AG04450 (cell line): ENCODE measurements around the gene WNT6. TPM values are rescaled to one million over a fixed set of nuclear protein-coding genes. Genes with fewer than 3 reads are reported as not detected.

Experiments used
- CTCF ChIA-PET: fragments of 300-600, 350-600 bp; formaldehyde crosslinking; extraction: SDS; loops from one replicate; lab custom pipeline; 2022; ENCODE audit warnings: antibody characterized with exemption, inconsistent platforms; lab: Charles Lee
- POLR2A ChIA-PET: fragments of 350-600 bp; formaldehyde crosslinking; extraction: SDS; loops from one replicate; lab custom pipeline; 2021; ENCODE audit warnings: antibody characterized with exemption, inconsistent platforms; lab: Yijun Ruan, JAX
- DNase-seq: peaks from one replicate; pipeline ENCODE4 v3.0.0-alpha.2; 2011; ENCODE audit warnings: low read depth, low spot score
- H3K27ac ChIP-seq: one replicate; pipeline ENCODE4 v1.5.1; 2012; ENCODE audit warnings: low read depth, low read length, control low read depth
- H3K27me3 ChIP-seq: one replicate; pipeline ENCODE4 v1.6.0; 2012; ENCODE audit warnings: low read length; ENCODE audit not compliant: control insufficient read depth, insufficient read depth
- H3K4me3 ChIP-seq: 2 replicates; pipeline ENCODE4 v1.5.1; 2011; ENCODE audit warnings: mild to moderate bottlenecking, low read depth, low read length, control low read depth
- H3K9me3 ChIP-seq: 2 replicates; pipeline ENCODE4 v1.5.1; 2012; ENCODE audit warnings: low read length; ENCODE audit not compliant: control insufficient read depth, insufficient read depth
- polyA plus RNA-seq: library from polyadenylated mRNA; depleted of rRNA; stranded (reverse); fragments of >200 nt; gene quantifications from 2 replicates; pipeline ENCODE4 v1.2.3, GENCODE V29; 2011
- TF ChIP-seq, protein P1 (sequence below): IDR thresholded peaks from 2 replicates; pipeline ENCODE4 v1.5.1; 2011; ENCODE audit warnings: low read depth, low read length, control low read depth, inconsistent platforms

The WNT6 gene
- polyA plus RNA-seq, 1 experiment, result not detected

DNA sequence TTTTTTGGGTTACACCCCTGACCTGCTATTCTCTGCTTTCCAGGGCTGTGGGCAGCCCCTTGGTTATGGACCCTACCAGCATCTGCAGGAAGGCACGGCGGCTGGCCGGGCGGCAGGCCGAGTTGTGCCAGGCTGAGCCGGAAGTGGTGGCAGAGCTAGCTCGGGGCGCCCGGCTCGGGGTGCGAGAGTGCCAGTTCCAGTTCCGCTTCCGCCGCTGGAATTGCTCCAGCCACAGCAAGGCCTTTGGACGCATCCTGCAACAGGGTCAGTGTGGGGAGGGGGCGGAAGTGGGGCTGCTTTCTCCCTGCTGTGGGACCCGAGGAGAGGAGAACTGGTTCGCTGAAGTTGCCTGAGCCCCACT is 11.4 kb downstream of the WNT6 start:
- peaks cover 86% of the 10 kb centered on the region for H3K27me3 ChIP-seq
- CTCF ChIA-PET, result no interaction called here

DNA sequence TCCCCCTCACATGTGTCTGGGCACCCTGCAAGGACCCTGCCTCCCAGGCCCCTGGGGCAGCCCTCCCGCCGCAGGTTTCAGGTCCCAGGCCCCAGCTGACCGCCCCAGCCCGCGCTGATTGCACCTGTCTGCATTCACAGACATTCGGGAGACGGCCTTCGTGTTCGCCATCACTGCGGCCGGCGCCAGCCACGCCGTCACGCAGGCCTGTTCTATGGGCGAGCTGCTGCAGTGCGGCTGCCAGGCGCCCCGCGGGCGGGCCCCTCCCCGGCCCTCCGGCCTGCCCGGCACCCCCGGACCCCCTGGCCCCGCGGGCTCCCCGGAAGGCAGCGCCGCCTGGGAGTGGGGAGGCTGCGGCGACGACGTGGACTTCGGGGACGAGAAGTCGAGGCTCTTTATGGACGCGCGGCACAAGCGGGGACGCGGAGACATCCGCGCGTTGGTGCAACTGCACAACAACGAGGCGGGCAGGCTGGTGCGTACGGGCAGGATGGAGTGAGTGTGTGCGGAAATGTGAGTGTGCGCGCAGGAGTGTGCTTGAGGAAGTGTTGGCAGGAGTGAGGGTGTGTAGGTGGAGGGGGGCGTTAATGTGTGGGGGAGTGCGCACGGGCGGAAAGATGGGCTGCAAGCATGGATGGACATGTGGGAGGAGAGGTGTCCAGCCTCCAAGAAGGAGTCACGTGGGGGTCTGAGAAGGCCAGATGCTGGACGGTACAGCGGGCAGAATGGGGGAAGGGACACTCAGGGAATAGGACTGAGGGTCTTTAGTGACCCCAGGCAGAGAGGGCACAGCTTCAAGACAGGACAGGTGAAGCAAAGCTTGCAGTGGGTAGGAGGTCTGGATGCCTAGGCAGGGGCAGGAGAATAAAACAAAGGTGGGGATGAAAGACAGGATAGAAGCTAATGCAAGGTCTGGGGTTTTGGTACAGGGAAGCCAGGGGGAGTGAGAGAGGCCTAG is 12.0 kb downstream of the WNT6 start:
- Histone ChIP-seq H3K27ac (no peak overlapping the region), H3K4me3 (no peak overlapping the region), H3K9me3 (peaks cover 3% of the 10 kb centered on the region; the same call in 1 of the 2 replicates), H3K27me3 (peaks cover 85% of the 10 kb centered on the region)
- TF ChIP-seq, protein P1, sequence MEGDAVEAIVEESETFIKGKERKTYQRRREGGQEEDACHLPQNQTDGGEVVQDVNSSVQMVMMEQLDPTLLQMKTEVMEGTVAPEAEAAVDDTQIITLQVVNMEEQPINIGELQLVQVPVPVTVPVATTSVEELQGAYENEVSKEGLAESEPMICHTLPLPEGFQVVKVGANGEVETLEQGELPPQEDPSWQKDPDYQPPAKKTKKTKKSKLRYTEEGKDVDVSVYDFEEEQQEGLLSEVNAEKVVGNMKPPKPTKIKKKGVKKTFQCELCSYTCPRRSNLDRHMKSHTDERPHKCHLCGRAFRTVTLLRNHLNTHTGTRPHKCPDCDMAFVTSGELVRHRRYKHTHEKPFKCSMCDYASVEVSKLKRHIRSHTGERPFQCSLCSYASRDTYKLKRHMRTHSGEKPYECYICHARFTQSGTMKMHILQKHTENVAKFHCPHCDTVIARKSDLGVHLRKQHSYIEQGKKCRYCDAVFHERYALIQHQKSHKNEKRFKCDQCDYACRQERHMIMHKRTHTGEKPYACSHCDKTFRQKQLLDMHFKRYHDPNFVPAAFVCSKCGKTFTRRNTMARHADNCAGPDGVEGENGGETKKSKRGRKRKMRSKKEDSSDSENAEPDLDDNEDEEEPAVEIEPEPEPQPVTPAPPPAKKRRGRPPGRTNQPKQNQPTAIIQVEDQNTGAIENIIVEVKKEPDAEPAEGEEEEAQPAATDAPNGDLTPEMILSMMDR, result no peak
- ChIA-PET POLR2A (no interaction called here), CTCF (no interaction called here)
- no peak for DNase-seq

More for the DNA sequence above, 11.4 kb downstream of the WNT6 start:
- Histone ChIP-seq H3K4me3 (no peak overlapping the region), H3K27ac (no peak overlapping the region), H3K9me3 (peaks cover 3% of the 10 kb centered on the region; the same call in 1 of the 2 replicates)
- POLR2A ChIA-PET, result no interaction called here
- DNase-seq, result no peak
- TF ChIP-seq, protein P1, result no peak

DNA sequence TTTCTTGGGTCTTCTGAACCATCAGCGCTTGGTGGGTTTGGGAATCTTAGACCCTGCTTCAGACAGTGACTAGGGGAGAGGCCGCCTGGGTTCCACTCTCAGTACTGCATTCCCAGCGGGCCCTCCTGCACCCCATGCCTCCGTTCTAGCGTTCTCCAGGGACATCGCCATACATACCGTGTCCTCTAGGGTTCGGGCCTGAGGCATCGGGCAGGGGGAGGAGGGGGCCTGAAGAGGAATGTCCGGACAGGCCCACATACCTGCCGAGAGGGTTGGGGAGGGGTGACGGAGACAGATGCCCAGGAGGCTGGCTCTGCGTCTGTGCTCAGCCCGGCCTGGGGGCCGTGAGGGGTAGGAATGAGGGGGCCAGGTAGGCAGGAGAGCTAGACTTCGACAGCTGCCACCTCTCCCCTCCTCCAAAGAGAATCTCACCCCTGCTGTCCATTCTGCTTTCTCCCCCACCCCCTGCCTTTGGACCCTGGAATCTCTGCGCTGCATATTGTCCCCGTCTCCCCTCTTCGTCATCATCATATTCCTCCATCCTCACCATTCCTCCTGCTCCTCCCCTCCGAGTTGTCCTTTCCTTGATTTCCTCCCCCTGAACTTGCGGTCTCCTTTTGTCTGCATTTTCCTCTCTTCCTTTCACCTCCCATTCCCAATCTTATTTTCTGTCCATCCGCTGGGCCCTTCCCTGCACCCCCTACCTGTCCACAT is 13.2 kb downstream of the WNT6 start:
- no peak overlapping the region for H3K4me3 ChIP-seq
- TF ChIP-seq, protein P1, result no peak
- no peak for DNase-seq
- ChIA-PET CTCF (interaction anchor here (8.9 kb wide), 1 partner anchor 24 kb away, joined by 127 read pairs; no protein-coding TSS in a partner anchor), POLR2A (no interaction called here)
- peaks cover 3% of the 10 kb centered on the region; the same call in 1 of the 2 replicates for H3K9me3 ChIP-seq
- H3K27me3 ChIP-seq, result peaks cover 87% of the 10 kb centered on the region
- H3K27ac ChIP-seq, result no peak overlapping the region

DNA sequence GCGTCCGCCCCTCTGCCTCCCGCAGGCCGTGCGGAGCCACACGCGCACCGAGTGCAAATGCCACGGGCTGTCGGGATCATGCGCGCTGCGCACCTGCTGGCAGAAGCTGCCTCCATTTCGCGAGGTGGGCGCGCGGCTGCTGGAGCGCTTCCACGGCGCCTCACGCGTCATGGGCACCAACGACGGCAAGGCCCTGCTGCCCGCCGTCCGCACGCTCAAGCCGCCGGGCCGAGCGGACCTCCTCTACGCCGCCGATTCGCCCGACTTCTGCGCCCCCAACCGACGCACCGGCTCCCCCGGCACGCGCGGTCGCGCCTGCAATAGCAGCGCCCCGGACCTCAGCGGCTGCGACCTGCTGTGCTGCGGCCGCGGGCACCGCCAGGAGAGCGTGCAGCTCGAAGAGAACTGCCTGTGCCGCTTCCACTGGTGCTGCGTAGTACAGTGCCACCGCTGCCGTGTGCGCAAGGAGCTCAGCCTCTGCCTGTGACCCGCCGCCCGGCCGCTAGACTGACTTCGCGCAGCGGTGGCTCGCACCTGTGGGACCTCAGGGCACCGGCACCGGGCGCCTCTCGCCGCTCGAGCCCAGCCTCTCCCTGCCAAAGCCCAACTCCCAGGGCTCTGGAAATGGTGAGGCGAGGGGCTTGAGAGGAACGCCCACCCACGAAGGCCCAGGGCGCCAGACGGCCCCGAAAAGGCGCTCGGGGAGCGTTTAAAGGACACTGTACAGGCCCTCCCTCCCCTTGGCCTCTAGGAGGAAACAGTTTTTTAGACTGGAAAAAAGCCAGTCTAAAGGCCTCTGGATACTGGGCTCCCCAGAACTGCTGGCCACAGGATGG is 14.0 kb downstream of the WNT6 start:
- ChIA-PET POLR2A (no interaction called here), CTCF (interaction anchor here (1.1 to 8.9 kb wide), 3 partner anchors 13 to 24 kb away, joined by 5 to 127 read pairs (median 55); no protein-coding TSS in a partner anchor)
- Histone ChIP-seq H3K27me3 (peaks cover 85% of the 10 kb centered on the region), H3K27ac (no peak overlapping the region), H3K9me3 (peaks cover 3% of the 10 kb centered on the region; the same call in 1 of the 2 replicates), H3K4me3 (no peak overlapping the region)
- no peak for DNase-seq
- TF ChIP-seq, protein P1, result no peak
